SK-N-SH (cell line): Measurements from ENCODE around the gene MINK1. TPM values are rescaled to one million over a fixed set of nuclear protein-coding genes. Genes with fewer than 3 reads are reported as not detected.

Experiments
- CTCF ChIA-PET: fragments of 300-600, 350-600 bp; formaldehyde crosslinking; extraction: SDS; loops from one replicate; lab custom pipeline; 2021; lab: Yijun Ruan, JAX
- POLR2A ChIA-PET: fragments of 350-600 bp; sonication (Branson Sonifier 250); formaldehyde crosslinking; extraction: SDS; loops from one replicate; lab custom pipeline; 2020; ENCODE audit warnings: antibody characterized with exemption, inconsistent platforms; lab: Yijun Ruan, JAX
- DNase-seq: peaks from one replicate; pipeline ENCODE4 v3.0.0; 2012
- H2AFZ ChIP-seq: fragments of 200-600 bp; sonication (generic); 2 replicates; pipeline ENCODE4 v1.8.1; 2016; ENCODE audit warnings: antibody characterized with exemption, mild to moderate bottlenecking, low read depth
- H3F3A ChIP-seq: fragments of 200-600 bp; sonication (generic); replicated peaks from 2 replicates; pipeline ENCODE3; 2016; ENCODE audit warnings: antibody characterized with exemption, mild to moderate bottlenecking; ENCODE audit not compliant: insufficient read depth
- H3K27ac ChIP-seq, 2 experiments: fragments of 200-500 bp in 1 of 2; fragments of 200-600 bp in 1 of 2; sonication (Bioruptor generic) in 1 of 2; sonication (generic), shearing (Covaris generic) in 1 of 2; 2 replicates each; pipeline versions ENCODE4 v1.5.1 to v1.6.1; 2014 to 2016; ENCODE audit warnings: low read depth in 2 of 2, inconsistent platforms in 1 of 2, low read length in 1 of 2, mild to moderate bottlenecking in 1 of 2, mixed read lengths in 1 of 2
- H3K27me3 ChIP-seq: fragments of 200-600 bp; sonication (generic), shearing (Covaris generic); 2 replicates; pipeline ENCODE4 v1.6.1; 2016; ENCODE audit warnings: mixed run types; ENCODE audit not compliant: insufficient read depth
- H3K36me3 ChIP-seq, 2 experiments: fragments of 200-500 bp in 1 of 2; fragments of 200-600 bp in 1 of 2; sonication (Bioruptor generic) in 1 of 2; sonication (generic) in 1 of 2; replicated peaks in 1 of 2; 2 replicates each; pipeline versions ENCODE3 to v1.5.1; 2014 to 2016; ENCODE audit warnings: low read length in 1 of 2, mild to moderate bottlenecking in 1 of 2; ENCODE audit not compliant: insufficient read depth in 2 of 2, control insufficient read depth in 1 of 2
- H3K4me1 ChIP-seq, 2 experiments: fragments of 200-500 bp in 1 of 2; fragments of 200-600 bp in 1 of 2; sonication (Bioruptor generic) in 1 of 2; sonication (generic), shearing (Covaris generic) in 1 of 2; 2 replicates each; pipeline versions ENCODE4 v1.5.1 to v1.6.1; 2014 to 2016; ENCODE audit warnings: low read depth in 1 of 2, low read length in 1 of 2, mixed run types in 1 of 2; ENCODE audit not compliant: insufficient read depth in 2 of 2, control insufficient read depth in 1 of 2
- H3K4me2 ChIP-seq: fragments of 200-600 bp; sonication (generic), shearing (Covaris generic); 2 replicates; pipeline ENCODE4 v1.6.1; 2017; ENCODE audit warnings: mixed run types
- H3K4me3 ChIP-seq, 2 experiments: fragments of 200-500 bp in 1 of 2; fragments of 200-600 bp in 1 of 2; sonication (Bioruptor generic) in 1 of 2; sonication (generic), shearing (Covaris generic) in 1 of 2; 2 replicates each; pipeline versions ENCODE4 v1.5.1 to v1.8.1; 2014 to 2016; ENCODE audit warnings: low read depth in 2 of 2, inconsistent platforms in 1 of 2, low read length in 1 of 2, mild to moderate bottlenecking in 1 of 2, mixed read lengths in 1 of 2, moderate library complexity in 1 of 2
- H3K79me2 ChIP-seq: fragments of 200-600 bp; sonication (generic); 2 replicates; pipeline ENCODE4 v1.8.1; 2017; ENCODE audit warnings: mild to moderate bottlenecking; ENCODE audit not compliant: insufficient read depth
- H3K9ac ChIP-seq: fragments of 200-600 bp; sonication (generic); 2 replicates; pipeline ENCODE4 v1.6.1; 2017; ENCODE audit warnings: mixed run types
- H3K9me2 ChIP-seq: fragments of 200-600 bp; sonication (generic); 2 replicates; pipeline ENCODE4 v1.6.1; 2017; ENCODE audit warnings: mixed run types
- H3K9me3 ChIP-seq: fragments of 200-600 bp; sonication (generic); 2 replicates; pipeline ENCODE4 v1.6.1; 2017; ENCODE audit warnings: mixed run types, mild to moderate bottlenecking, moderate library complexity
- H4K20me1 ChIP-seq: fragments of 200-600 bp; sonication (generic); 2 replicates; pipeline ENCODE4 v1.6.1; 2017; ENCODE audit warnings: mild to moderate bottlenecking, mixed run types; ENCODE audit not compliant: insufficient read depth
- FOXJ3 ChIP-seq: sonication (generic); formaldehyde crosslinking; IDR thresholded peaks from 2 replicates; pipeline ENCODE4 v1.5.1; 2020; ENCODE audit warnings: mild to moderate bottlenecking, missing genetic modification reagents
- FOXM1 ChIP-seq: IDR thresholded peaks from 2 replicates; pipeline ENCODE4 v1.4.0; 2012; ENCODE audit warnings: low read depth, mild to moderate bottlenecking
- GABPA ChIP-seq: IDR thresholded peaks from 2 replicates; pipeline ENCODE4 v1.4.0; 2012; ENCODE audit warnings: low read depth, mild to moderate bottlenecking
- MAX ChIP-seq: IDR thresholded peaks from 2 replicates; pipeline ENCODE4 v1.4.0; 2012; ENCODE audit warnings: low read depth
- POLR2AphosphoS5 ChIP-seq: IDR thresholded peaks from 2 replicates; pipeline ENCODE4 v1.6.1; 2012; ENCODE audit warnings: low read depth, low read length
- RAD21 ChIP-seq: IDR thresholded peaks from 2 replicates; pipeline ENCODE4 v1.6.1; 2012; ENCODE audit warnings: mild to moderate bottlenecking, low read length
- TCF12 ChIP-seq: IDR thresholded peaks from 2 replicates; pipeline ENCODE4 v1.4.0; 2012
- YY1 ChIP-seq: IDR thresholded peaks from 2 replicates; pipeline ENCODE4 v1.4.0; 2012; ENCODE audit warnings: low read depth, mild to moderate bottlenecking
- WGBS: methylation state at CpG from one replicate; pipeline ENCODE4 v1.1.6; 2017; ENCODE audit warnings: low lambda C conversion rate; 5-methylcytosine and 5-hydroxymethylcytosine counted together
- polyA plus RNA-seq, 3 experiments: library from polyadenylated mRNA; depleted of rRNA; stranded (reverse); fragments of >200 nt; gene quantifications; 2 replicates each; pipeline ENCODE4 v1.2.3, GENCODE V29; 2012
- TF ChIP-seq, protein P1 (sequence below): IDR thresholded peaks from 2 replicates; pipeline ENCODE4 v1.4.0; 2012; ENCODE audit warnings: low read depth, borderline replicate concordance
- TF ChIP-seq, protein P2 (sequence below): fragments of 200-600 bp; sonication (generic); IDR thresholded peaks from 2 replicates; pipeline ENCODE4 v1.6.1; 2017; ENCODE audit warnings: antibody characterized with exemption, mild to moderate bottlenecking, moderate library complexity
- TF ChIP-seq, protein P3 (sequence below): IDR thresholded peaks from 2 replicates; pipeline ENCODE4; 2012
- TF ChIP-seq, protein P4 (sequence below): IDR thresholded peaks from 2 replicates; pipeline ENCODE4 v1.4.0; 2012; ENCODE audit warnings: low read depth, borderline replicate concordance
- TF ChIP-seq, protein P5 (sequence below): IDR thresholded peaks from 2 replicates; pipeline ENCODE4 v1.6.1; 2012; ENCODE audit warnings: mild to moderate bottlenecking, low read depth, low read length, moderate library complexity

MINK1 gene
- polyA plus RNA-seq, 1 of the 3 experiments (the other 2 are of a cell fraction), result 64.7 TPM

- TF ChIP-seq, protein P1, sequence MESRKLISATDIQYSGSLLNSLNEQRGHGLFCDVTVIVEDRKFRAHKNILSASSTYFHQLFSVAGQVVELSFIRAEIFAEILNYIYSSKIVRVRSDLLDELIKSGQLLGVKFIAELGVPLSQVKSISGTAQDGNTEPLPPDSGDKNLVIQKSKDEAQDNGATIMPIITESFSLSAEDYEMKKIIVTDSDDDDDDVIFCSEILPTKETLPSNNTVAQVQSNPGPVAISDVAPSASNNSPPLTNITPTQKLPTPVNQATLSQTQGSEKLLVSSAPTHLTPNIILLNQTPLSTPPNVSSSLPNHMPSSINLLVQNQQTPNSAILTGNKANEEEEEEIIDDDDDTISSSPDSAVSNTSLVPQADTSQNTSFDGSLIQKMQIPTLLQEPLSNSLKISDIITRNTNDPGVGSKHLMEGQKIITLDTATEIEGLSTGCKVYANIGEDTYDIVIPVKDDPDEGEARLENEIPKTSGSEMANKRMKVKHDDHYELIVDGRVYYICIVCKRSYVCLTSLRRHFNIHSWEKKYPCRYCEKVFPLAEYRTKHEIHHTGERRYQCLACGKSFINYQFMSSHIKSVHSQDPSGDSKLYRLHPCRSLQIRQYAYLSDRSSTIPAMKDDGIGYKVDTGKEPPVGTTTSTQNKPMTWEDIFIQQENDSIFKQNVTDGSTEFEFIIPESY, result no peak
- TF ChIP-seq, protein P2, sequence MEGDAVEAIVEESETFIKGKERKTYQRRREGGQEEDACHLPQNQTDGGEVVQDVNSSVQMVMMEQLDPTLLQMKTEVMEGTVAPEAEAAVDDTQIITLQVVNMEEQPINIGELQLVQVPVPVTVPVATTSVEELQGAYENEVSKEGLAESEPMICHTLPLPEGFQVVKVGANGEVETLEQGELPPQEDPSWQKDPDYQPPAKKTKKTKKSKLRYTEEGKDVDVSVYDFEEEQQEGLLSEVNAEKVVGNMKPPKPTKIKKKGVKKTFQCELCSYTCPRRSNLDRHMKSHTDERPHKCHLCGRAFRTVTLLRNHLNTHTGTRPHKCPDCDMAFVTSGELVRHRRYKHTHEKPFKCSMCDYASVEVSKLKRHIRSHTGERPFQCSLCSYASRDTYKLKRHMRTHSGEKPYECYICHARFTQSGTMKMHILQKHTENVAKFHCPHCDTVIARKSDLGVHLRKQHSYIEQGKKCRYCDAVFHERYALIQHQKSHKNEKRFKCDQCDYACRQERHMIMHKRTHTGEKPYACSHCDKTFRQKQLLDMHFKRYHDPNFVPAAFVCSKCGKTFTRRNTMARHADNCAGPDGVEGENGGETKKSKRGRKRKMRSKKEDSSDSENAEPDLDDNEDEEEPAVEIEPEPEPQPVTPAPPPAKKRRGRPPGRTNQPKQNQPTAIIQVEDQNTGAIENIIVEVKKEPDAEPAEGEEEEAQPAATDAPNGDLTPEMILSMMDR, result no peak
- TF ChIP-seq RAD21, result no peak
- no peak for TF ChIP-seq MAX
Measured at GRCh38 chr17:4800462-4801196, 32.5 kb upstream of the MINK1 start (continued).

DNA sequence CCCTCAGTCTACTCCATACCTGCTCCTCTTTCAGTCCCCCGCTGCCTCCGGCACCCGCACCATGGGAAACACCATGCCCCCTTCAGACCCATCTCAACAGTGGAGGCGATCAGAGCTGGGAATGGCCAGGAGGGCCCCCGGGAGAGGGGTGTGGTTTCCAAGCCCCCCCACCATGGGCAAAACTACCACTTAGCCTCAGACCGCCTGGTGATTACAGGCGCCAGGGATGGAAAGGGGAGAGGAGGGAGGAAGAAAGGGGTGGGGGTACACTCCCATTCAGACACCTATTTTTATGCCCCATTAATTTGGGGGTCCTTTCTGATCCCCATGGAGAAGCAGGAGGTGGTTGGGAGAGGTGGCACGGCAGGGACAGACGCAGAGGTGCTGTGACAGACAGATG is 30.9 kb upstream of the MINK1 start, which contains the start of gene C17orf114:
C17orf114 (minus strand) TSS at position 101 of the 400 bp plus-strand sequence.
- Histone ChIP-seq H3F3A (no peaks in the 10 kb centered on the region), H3K4me1 (peaks cover 0 to 2% of the 10 kb centered on the region in 2 experiments; a peak in 1 of 4 replicates), H3K27ac (no peak within 1 kb of the TSS), H3K36me3 (peaks cover 11 to 18% of the 10 kb centered on the region in 2 experiments), H3K4me3 (no peak within 1 kb of the TSS), H3K9ac (no peak within 1 kb of the TSS), H3K27me3 (no peaks in the 10 kb centered on the region), H4K20me1 (no peaks in the 10 kb centered on the region), H2AFZ (no peak within 1 kb of the TSS), H3K9me3 (no peaks in the 10 kb centered on the region), H3K4me2 (no peak within 1 kb of the TSS), H3K79me2 (peaks cover 21% of the 10 kb centered on the region), H3K9me2 (no peaks in the 10 kb centered on the region)
- TF ChIP-seq POLR2AphosphoS5 (no peak), FOXM1 (no peak), GABPA (no peak), YY1 (no peak), RAD21 (no peak), FOXJ3 (no peak), TCF12 (no peak)
- TF ChIP-seq, protein P3, sequence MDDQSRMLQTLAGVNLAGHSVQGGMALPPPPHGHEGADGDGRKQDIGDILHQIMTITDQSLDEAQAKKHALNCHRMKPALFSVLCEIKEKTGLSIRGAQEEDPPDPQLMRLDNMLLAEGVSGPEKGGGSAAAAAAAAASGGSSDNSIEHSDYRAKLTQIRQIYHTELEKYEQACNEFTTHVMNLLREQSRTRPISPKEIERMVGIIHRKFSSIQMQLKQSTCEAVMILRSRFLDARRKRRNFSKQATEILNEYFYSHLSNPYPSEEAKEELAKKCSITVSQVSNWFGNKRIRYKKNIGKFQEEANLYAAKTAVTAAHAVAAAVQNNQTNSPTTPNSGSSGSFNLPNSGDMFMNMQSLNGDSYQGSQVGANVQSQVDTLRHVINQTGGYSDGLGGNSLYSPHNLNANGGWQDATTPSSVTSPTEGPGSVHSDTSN, result no peak
- TF ChIP-seq, protein P4, sequence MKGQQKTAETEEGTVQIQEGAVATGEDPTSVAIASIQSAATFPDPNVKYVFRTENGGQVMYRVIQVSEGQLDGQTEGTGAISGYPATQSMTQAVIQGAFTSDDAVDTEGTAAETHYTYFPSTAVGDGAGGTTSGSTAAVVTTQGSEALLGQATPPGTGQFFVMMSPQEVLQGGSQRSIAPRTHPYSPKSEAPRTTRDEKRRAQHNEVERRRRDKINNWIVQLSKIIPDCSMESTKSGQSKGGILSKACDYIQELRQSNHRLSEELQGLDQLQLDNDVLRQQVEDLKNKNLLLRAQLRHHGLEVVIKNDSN, result no peak
- TF ChIP-seq, protein P5, sequence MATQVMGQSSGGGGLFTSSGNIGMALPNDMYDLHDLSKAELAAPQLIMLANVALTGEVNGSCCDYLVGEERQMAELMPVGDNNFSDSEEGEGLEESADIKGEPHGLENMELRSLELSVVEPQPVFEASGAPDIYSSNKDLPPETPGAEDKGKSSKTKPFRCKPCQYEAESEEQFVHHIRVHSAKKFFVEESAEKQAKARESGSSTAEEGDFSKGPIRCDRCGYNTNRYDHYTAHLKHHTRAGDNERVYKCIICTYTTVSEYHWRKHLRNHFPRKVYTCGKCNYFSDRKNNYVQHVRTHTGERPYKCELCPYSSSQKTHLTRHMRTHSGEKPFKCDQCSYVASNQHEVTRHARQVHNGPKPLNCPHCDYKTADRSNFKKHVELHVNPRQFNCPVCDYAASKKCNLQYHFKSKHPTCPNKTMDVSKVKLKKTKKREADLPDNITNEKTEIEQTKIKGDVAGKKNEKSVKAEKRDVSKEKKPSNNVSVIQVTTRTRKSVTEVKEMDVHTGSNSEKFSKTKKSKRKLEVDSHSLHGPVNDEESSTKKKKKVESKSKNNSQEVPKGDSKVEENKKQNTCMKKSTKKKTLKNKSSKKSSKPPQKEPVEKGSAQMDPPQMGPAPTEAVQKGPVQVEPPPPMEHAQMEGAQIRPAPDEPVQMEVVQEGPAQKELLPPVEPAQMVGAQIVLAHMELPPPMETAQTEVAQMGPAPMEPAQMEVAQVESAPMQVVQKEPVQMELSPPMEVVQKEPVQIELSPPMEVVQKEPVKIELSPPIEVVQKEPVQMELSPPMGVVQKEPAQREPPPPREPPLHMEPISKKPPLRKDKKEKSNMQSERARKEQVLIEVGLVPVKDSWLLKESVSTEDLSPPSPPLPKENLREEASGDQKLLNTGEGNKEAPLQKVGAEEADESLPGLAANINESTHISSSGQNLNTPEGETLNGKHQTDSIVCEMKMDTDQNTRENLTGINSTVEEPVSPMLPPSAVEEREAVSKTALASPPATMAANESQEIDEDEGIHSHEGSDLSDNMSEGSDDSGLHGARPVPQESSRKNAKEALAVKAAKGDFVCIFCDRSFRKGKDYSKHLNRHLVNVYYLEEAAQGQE, result no peak
- TF ChIP-seq, protein P2, result no peak
- no peak for DNase-seq
- POLR2A ChIA-PET, result no interaction called here
- 84% methylated on average over 9 of the region's 9 CpGs for WGBS
- CTCF ChIA-PET, result no interaction called here
